Heart left ventricle (tissue), 13 donors: Measurements from ENCODE around the gene LMBRD1.

Experiments
- POLR2A ChIP-seq, 2 donors: fragments of 450-650 bp; IDR thresholded peaks; one replicate each; pipeline ENCODE4 v1.6.1; 2017; ENCODE audit warnings: antibody characterized with exemption in 2 of 2, mild to moderate bottlenecking in 2 of 2, moderate library complexity in 2 of 2
- TF ChIP-seq, protein P1 (sequence below), 12 donors: fragments of 200-600 bp; sonication (generic) in 4 of 12; IDR thresholded peaks; one replicate each; pipeline versions ENCODE4 v1.5.0 to v1.8.0; 2018 to 2022; ENCODE audit warnings: antibody characterized with exemption in 12 of 12, mild to moderate bottlenecking in 5 of 12
- donor health status: ischemic (EF 13 %, LVEDD 7.1; RV severe dilation, severe dysfunction).
- donor health status: DM: no; HTN: yes; CAD: no.
- donor health status: DM: no; HTN: no; CAD: no.
- donor health status: ischemic (EF 25% LVEDD 6.9; RV normal size, moderate dysfunction).
- donor health status: ischemic (EF 25% LVEDD 5.7; RV mildly dilated, moderate dysfunction).
- donor health status: ischemic (EF 35%, LVEDD 5.7; RV mildly dilated, moderate dysfunction).
- donor health status: nonischemic (EF 11% LVEDD 7.7; RV severe dilation, severe dysfunction).
- donor health status: DM: yes; HTN: yes; CAD: no.
- donor health status: PGD.
- donor health status: ischemic (EF 29% LVEDD 5.4; RV normal size, mild dysfunction).
- donor health status: nonischemic (EF 23%, LVEDD 6.1; RV moderate dilation, normal function).

GRCh38 chr6:69780585-69781178, 16.1 kb downstream of the LMBRD1 start:
- TF ChIP-seq, protein P1, sequence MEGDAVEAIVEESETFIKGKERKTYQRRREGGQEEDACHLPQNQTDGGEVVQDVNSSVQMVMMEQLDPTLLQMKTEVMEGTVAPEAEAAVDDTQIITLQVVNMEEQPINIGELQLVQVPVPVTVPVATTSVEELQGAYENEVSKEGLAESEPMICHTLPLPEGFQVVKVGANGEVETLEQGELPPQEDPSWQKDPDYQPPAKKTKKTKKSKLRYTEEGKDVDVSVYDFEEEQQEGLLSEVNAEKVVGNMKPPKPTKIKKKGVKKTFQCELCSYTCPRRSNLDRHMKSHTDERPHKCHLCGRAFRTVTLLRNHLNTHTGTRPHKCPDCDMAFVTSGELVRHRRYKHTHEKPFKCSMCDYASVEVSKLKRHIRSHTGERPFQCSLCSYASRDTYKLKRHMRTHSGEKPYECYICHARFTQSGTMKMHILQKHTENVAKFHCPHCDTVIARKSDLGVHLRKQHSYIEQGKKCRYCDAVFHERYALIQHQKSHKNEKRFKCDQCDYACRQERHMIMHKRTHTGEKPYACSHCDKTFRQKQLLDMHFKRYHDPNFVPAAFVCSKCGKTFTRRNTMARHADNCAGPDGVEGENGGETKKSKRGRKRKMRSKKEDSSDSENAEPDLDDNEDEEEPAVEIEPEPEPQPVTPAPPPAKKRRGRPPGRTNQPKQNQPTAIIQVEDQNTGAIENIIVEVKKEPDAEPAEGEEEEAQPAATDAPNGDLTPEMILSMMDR (IDR thresholded peaks at IDR 0.05) = no peak
- TF ChIP-seq POLR2A (IDR thresholded peaks at IDR 0.05) = no peak
